ENCODE data around the gene ATP10A. TPM values are rescaled to one million over a fixed set of nuclear protein-coding genes. Genes with fewer than 3 reads are reported as not detected.

Gene ATP10A
- total and polyA plus RNA-seq, 9 of the 15 experiments (the other 6 are each of a cell fraction or from before 2014, with no cell fraction given): 0.09 TPM; not detected in 8

DNA sequence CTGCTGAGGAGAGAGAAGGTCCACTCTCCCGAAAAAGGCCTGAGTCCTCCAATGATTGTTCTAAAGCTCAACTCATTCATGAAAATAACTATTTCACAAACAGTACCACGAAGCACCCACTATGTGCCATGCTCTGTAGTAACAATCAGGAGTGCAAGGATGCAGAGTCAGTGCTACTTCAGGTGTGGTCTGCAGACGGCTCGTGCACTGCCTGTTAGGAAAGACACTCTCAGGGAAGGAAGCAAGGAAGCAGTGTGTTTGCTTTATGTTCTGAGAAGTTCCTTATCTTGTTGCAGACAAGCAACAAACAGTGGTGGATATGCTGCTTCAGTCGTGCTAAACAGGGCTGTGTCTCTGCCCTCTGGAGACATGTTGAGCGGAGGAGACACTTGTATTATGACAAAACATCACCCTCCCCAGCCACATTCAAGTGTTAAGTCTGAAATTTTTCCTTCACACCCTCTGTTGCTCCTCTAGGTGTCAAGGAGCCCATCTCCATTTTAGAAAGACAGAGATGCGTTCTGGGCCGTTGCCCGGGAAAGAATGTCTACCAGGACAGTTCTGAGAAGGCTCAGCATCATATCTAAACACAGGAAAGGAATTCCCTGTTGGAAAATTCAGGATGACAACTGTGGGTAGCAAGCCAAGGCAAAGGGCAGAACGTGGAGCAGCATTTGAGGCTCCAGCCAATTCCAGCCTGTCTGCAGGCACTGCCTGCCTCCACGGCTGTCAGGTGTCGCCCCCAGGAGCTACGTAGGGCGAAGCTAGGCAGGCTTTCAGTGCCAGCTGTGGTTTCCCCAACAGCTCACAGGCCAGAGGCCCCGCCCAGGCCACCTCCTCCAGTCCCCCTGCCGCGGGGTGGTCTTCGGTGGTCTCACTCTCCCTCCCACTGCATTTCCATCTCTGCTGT is 13.4 kb upstream of the ATP10A start (continued):
- no peak for TF ChIP-seq BRF2 (IDR thresholded peaks at IDR 0.05; ENCODE audit: borderline replicate concordance, insufficient read depth, insufficient read length)
- no peak for TF ChIP-seq HCFC1 (IDR thresholded peaks at IDR 0.05; ENCODE audit: low read depth, low read length)
- no peak for TF ChIP-seq DPF2 (IDR thresholded peaks at IDR 0.05)
- no peak for TF ChIP-seq NFXL1 (CRISPR knock-in tag; IDR thresholded peaks at IDR 0.05)
- no peak for TF ChIP-seq HDAC6 (IDR thresholded peaks at IDR 0.05; ENCODE audit: low read depth, low read length)
- TF ChIP-seq PPARD (CRISPR knock-in tag; IDR thresholded peaks at IDR 0.05): no peak
- TF ChIP-seq AFF4 (CRISPR knock-in tag; IDR thresholded peaks at IDR 0.05): no peak
- TF ChIP-seq ZNF140 (CRISPR knock-in tag; IDR thresholded peaks at IDR 0.05): no peak
- TF ChIP-seq PHTF2 (CRISPR knock-in tag; IDR thresholded peaks at IDR 0.05): no peak
- no peak for TF ChIP-seq KLF10 (CRISPR knock-in tag; IDR thresholded peaks at IDR 0.05)
